HTR-8/SVneo (cell line): ENCODE results near the gene RALGAPA2.

Source experiments
- DNase-seq: peaks from one replicate; pipeline ENCODE4 v3.0.0; 2011; ENCODE audit warnings: low spot score, mixed read lengths; ENCODE audit not compliant: insufficient read length
- FAIRE-seq: peaks from 2 replicates; lab custom pipeline; 2011; peaks lifted over from hg19 to GRCh38; lab: Jason Lieb, UNC

Gene RALGAPA2

GRCh38 chr20:20691477-20692235, 20.8 kb downstream of the RALGAPA2 start:
- FAIRE-seq (no peak), DNase-seq (no peak)

DNA sequence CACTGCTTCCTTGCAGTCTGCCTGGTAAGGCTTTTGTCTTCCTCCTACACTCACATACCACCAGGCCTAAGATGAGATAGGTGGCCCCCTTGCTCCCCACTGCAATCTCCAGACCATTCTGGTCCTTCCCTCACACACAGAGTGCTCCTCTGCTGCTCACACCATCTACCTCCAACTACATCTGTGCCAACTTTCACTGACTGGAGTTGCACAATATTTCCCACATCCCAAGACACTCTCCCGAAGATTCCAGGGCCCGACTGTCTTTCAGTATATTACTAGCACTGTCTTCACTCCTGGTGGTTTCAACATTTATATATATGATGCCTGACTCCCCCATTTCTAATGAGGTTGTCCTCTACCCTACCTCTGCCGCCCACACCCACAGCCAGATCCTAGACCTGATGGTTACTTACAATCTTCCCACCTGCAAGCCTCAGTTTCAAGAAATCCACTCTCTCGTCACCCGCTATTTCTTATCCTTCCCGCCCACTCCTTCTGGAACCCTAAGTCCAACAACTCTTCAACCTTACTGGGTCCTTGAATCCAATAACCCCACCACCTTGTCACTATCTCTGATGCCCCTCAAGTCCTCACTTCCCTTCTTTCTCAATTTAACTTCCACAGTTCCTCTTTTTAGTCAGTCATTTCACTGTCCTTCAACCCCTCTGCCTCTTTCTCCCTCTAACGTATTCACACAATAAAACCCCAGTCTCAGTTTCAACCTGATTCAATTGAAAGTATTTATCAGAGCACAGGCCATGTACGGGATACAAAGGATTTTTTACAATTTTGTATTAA, 21.6 kb downstream of the RALGAPA2 start:
- FAIRE-seq (no peak), DNase-seq (no peak)

DNA sequence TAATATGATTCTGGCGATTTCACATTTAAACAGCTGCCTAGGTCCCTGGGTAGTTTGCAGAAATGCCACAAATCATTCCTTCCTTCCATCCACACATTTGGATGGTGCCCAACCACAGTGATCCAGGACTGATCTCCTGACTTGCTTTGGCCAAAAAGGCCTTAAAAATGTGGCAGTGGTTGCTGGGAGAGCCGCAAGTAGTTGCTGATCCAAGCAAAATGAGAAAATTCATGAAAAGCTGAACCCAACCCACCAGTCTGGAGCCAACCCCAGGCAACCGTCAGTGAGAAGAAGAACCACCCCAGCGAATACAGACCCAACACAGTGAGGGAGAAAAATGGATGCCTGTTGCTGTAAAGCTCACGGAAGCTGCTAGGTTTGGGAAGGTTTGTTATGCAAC, 25.1 kb downstream of the RALGAPA2 start:
- FAIRE-seq (no peak), DNase-seq (no peak)

DNA sequence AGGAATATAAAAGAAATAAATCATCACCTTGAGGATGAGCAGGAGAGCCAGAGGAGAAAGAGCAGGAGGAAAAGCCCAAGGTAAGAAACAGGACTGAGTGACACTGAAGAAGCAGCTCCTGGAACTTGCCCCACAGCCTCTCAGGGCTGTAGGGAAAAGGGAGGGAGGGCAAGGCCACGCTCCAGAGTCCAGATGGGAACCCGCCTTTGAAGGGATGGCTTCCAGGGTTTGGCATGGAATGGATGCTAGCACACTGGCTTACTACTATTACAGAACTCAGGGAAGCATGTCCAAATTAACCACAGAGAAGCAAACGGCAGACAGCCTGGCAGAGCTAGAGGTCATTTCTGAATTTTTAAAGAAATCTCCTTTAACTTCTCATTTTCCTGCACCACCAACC, 26.8 kb downstream of the RALGAPA2 start:
- DNase-seq (no peak), FAIRE-seq (no peak)

DNA sequence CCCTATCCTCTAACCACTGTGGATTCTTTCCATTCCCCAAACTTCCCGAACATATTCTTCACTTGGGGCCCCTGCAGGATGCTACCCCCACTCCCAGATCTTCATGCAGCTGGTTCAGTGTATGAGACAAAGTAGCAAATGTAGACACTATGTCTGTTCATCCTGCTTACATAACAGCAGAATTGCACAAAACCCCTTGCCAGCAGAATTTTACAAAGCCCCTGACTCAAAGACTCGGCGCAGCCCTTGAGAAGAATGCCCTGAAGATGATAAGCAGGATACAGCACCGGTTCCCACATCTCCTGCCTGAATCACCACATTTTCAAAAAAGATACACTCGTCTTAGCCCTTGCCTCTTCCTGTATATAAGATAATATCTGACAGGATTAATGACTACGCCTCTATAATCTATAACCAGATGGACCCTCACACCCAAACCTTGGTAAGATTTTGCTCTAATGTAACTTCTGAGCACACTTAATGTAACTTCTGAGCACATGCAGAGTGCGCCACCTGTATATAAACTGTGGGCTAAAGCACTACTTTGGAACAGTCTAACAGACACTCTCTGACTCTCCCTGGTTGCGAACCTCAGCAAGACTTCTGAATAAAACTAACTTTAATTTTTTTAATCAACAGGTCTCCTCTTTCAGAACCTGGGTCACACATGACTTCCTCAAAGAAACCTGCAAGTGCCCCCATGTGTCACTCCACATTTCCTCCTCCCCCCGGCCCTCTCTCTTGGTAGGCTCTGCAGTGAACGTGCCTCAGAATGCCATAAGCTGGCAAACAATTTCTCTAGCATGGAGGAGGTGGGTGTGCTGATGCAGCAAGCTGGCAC, 28.7 kb downstream of the RALGAPA2 start:
- DNase-seq (no peak), FAIRE-seq (no peak)

- DNase-seq, result no peak
- FAIRE-seq, result no peak
Measured at GRCh38 chr20:20683020-20683419, 29.4 kb downstream of the RALGAPA2 start.

- DNase-seq (no peak), FAIRE-seq (no peak)
Measured at GRCh38 chr20:20680991-20681508, 31.4 kb downstream of the RALGAPA2 start.

GRCh38 chr20:20679316-20679715, 33.1 kb downstream of the RALGAPA2 start:
- DNase-seq (no peak), FAIRE-seq (no peak)

DNA sequence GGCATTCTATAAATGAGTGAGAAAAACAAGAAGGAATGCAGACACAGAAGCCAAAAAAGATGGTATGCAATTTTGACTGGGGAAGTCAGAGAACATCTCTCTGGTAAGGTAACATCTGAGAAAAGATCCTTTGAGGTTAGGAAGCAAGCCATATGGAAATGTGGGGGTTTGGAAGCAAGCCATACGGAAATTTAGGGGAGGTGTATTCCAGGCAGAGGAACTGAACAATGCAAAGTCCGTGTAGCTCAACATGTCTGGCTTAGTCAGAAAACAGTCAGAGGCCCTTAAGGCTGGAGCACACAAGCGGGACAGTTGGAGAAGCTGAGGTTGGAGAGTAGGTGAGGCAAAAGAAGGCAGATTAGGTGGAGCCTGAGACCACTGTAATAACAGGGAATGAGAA, 35.3 kb downstream of the RALGAPA2 start:
- FAIRE-seq (no peak), DNase-seq (no peak)

- FAIRE-seq, result no peak
- DNase-seq, result no peak
Measured at GRCh38 chr20:20668639-20669038, 43.8 kb downstream of the RALGAPA2 start.

- no peak for FAIRE-seq
- DNase-seq, result no peak
Measured at GRCh38 chr20:20666359-20666758, 46.1 kb downstream of the RALGAPA2 start.

DNA sequence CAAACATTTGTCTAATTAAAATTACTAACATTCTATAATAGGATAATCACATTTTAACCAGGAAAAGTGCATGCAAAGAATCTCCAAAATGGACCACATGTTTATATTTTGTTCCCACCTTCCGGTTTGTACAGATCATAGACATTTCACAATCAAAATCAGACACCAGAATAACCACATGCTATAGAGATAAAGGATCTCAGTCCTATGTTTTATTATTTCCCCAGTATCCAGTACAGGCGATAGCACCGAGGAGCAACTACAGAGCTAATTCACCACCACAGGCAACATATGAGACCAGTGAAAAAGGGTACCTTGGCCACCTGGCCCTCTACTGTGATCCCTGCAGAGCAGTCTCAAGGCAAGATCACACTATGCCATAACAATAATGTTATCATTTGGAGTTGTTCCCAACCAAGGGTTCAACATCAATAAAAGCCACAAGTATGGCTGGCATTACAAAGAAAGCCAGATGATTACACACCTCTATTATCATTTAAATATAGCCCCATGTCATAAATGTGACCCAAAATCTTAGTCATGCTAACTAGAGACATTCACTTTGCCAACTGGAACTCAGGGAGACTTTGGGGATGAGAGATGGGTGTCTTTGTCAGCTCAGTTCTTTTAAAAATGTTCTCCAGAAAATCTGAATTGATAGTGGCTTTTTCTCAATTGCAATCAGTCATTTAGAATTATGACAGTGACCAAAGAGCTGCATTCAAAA, 46.7 kb downstream of the RALGAPA2 start:
- no peak for FAIRE-seq
- DNase-seq, result no peak

DNA sequence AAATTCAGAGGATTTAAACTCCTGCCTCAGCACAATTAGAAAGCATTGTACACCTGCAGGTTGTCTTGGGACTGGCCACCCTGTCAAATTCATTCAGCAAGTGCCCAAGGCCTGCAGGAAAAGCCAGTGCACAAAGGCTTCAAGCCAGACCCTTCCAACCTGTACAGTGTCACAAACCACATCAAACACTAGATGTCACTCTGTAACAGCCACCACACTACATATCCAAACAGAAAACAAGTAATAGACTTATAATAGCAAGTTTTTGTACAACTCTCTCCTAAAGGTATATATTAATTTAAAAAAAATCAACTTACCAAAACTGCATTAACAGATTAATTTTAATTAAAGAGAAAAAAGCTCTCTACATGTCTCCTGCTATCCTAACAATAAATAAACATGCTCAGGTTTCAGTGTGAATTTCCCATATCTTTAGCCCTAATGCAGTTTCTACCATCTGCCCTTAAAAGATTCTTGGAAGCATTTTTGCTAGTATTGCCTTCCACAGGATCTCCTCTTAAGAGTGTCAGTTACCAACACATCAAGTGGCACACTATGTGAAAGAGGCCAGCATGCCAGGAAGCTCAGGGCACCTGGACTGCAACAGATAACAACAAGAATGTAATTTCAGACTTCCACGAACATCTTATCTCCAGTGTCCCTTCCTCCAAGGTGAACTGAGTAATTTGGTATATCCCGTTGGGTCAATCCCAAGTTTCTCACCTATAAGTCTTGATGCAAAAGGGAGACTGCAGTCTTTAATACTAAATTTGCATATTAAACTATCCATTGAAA, 47.5 kb downstream of the RALGAPA2 start:
- FAIRE-seq, result no peak
- peak; percentile 3 for DNase-seq

GRCh38 chr20:20663841-20664240, 48.6 kb downstream of the RALGAPA2 start:
- no peak for DNase-seq
- no peak for FAIRE-seq

DNA sequence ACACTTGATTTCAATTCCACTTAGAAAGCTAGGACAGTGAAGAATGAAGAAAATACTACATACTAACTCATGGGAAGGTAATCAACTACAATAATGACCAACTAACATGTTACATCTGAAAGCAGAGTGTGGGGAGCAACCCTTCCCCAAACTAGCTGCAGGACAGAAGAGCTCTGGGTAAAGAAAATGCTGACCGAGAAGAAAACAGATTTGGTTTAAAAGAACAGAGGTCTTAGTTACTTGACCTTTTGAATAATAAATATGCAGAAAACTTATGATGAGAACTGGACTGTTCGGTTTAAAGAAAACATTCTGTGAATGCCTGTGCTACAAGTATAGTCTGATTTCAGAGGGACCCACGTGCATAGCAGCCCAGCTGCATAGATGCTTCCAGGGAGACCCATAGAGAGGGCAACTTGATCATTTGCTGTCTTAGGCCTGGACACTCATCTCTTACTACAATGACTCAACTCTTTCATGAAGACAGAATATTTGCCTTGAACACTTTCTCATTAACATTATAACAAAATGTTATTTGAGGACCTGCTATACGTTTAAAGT, 53.5 kb downstream of the RALGAPA2 start:
- FAIRE-seq (no peak), DNase-seq (no peak)

DNA sequence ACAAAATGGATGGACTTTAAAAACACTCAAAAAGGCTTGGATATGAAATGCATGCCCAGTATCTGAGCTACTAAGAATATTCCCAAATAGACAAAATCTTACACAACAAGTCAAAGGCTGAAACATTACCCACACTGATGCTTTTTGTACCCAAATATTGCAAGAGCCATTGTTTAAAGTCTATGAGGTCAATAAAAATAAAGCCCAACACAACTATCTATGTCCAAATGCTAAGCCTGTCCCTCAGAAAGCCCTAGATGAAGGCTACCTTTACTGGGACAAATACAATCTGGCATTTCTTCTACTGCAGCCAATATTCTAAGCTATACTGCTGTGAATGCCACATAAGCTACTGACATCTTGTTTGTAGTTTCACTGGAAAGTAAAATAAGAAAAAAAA, 54.3 kb downstream of the RALGAPA2 start:
- FAIRE-seq (no peak), DNase-seq (no peak)

DNA sequence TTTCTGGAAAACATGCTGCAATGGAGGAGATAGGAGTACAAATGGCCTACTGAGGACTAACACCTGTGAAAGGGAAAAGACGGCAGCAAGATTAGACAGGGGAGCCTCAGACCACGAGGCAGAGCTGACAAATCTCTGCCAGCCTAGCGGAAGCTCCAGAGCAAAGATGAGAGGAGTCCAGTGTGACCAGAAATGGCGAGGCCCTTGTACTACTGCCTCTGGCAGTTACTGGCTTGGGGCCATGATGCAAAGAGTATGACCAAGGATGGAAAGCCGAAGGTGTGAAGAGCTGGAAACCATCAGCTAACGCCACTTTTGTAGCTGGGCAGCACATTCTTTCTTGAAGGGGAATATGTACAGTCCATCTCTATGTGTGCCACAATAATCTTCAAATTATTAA, 55.4 kb downstream of the RALGAPA2 start:
- FAIRE-seq (no peak), DNase-seq (no peak)

DNA sequence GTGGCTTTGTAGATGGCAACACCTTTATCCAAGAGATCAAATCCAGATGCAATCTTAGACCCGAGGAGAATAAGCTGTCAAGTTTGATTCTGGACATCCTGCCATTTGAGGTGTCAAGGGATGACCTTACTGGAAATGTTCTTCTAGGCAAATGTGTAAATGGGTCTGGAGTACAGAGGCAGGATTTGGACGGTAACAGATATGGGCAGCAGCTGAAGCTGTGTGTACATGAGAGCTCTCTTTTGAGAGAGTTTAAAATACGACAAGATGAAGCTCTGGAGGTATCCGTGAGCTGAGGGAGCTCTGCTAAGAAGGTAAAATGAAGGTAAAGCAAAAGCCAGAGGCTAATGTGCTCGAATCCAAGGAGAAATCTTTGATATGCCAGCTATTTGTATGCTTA, 56.6 kb downstream of the RALGAPA2 start:
- no peak for FAIRE-seq
- DNase-seq, result no peak

DNA sequence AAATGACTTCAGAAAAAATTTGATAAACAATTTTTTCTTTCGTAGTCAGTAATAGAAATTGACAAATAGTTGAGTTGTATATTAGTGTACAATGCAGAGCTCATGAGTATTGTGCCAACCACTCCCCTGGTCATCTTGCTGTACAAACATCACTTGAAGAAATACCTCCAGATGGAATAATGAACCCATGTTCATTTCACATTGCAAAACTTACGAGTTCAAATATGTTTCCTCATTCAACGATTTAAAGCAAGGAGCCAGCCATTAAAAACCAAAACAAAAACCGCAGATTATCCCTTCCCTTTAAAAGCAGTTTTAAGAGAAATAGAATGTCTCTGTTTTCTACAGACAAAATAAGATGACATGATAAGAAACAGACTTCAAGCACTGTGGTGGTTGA, 62.5 kb downstream of the RALGAPA2 start:
- DNase-seq (no peak), FAIRE-seq (no peak)
